ENCODE measurements around the gene FOXP4. TPM values are rescaled to one million over a fixed set of nuclear protein-coding genes. Genes with fewer than 3 reads are reported as not detected.
A peak's percentile ranks its signal among the peaks of the same experiment; 100 is the strongest.

The FOXP4 gene
- total and polyA plus RNA-seq, 4 donors = 9.1 to 36.2 (median 21.5) TPM

DNA sequence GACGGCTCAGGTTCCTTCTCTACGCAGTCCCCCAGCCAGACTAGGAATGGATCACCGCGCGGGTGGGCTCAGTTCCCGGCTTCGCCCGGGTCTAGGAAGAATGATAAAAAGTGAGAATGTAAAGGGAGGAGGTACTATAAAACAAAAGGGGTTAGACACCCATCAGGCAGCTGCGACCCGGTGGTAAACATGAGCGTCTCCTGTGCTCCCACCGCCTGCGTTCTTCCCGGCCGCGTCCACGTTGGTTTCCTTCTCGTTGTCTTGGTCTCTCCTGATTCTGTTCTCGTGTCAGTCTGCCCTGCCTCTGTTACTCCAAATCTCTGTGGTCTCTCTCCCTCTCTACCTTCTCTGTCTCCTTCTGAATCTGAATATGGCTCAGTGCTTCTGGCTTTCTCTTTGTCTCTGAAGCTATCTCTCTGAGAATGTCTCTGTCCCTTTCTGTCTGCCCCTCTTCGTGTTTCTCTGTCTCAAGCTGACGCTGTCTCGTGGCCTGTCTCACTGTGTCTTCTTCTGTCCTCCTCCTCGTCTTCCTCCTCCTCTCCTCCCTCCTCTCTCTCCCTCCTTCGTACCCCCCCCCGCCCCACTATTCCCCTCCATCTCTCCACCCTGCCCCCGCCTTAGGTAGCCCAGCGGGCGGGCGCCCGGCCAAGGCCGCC lies 41.6 kb upstream of the FOXP4 start:
- intact Hi-C loops (cut with DNase I) = loop anchor here (2.0 to 10.0 kb wide), 4 partner anchors 38 to 80 kb away; partner anchors contain the start of gene FOXP4 (in 1 of the 2)
- ATAC-seq (ENCODE audit: low FRiP score) = peak; percentile 9

GRCh38 chr6:41505122-41506049 lies 40.8 kb upstream of the FOXP4 start:
- intact Hi-C loops (cut with DNase I) = loop anchor here (2.0 to 10.0 kb wide), 3 partner anchors 37 to 81 kb away; partner anchors contain the start of gene FOXP4 (in 1 of the 2)
- DNase-seq (peak; percentile 93 to 95), ATAC-seq (ENCODE audit: low FRiP score) (peak; percentile 89)
- WGBS, 2 donors = 4% methylated on average over 55 to 57 of the region's 57 CpGs
- no peaks in the 10 kb centered on the region for H3K4me1 ChIP-seq (ENCODE audit: control insufficient read depth in 1 of 2, insufficient read depth in 2 of 2, low read length in 2 of 2)
- no peaks in the 10 kb centered on the region for H3K9me3 ChIP-seq (ENCODE audit: control insufficient read depth, low read length)
- H3K27ac ChIP-seq (ENCODE audit: low read depth in 1 of 2, low read length in 2 of 2) = peak overlapping the region in 1 of 2 donors; percentile 50
- peak overlapping the region in 1 of 2 donors; percentile 23 for H3K4me3 ChIP-seq (ENCODE audit: low read length in 2 of 2)
- no peaks in the 10 kb centered on the region for H3K27me3 ChIP-seq (ENCODE audit: control insufficient read depth in 1 of 2, insufficient read depth in 2 of 2, low read length in 1 of 2)
- no peaks in the 10 kb centered on the region for H3K36me3 ChIP-seq (ENCODE audit: control insufficient read depth in 1 of 2, insufficient read depth in 2 of 2, low read length in 1 of 2)

More for the DNA sequence above, 41.6 kb upstream of the FOXP4 start:
- H3K9me3 ChIP-seq (ENCODE audit: control insufficient read depth, low read length) = no peaks in the 10 kb centered on the region
- H3K27me3 ChIP-seq (ENCODE audit: control insufficient read depth in 1 of 2, insufficient read depth in 2 of 2, low read length in 1 of 2) = no peaks in the 10 kb centered on the region
- no peak for DNase-seq
- H3K27ac ChIP-seq (ENCODE audit: low read depth in 1 of 2, low read length in 2 of 2) = peak overlapping the region; percentile 9 to 61
- no peaks in the 10 kb centered on the region for H3K4me1 ChIP-seq (ENCODE audit: control insufficient read depth in 1 of 2, insufficient read depth in 2 of 2, low read length in 2 of 2)
- no peaks in the 10 kb centered on the region for H3K36me3 ChIP-seq (ENCODE audit: control insufficient read depth in 1 of 2, insufficient read depth in 2 of 2, low read length in 1 of 2)
- H3K4me3 ChIP-seq (ENCODE audit: low read length in 2 of 2) = peak overlapping the region in 1 of 2 donors; percentile 23
- WGBS, 2 donors = 1 to 2% methylated on average over 29 to 31 of the region's 31 CpGs

DNA sequence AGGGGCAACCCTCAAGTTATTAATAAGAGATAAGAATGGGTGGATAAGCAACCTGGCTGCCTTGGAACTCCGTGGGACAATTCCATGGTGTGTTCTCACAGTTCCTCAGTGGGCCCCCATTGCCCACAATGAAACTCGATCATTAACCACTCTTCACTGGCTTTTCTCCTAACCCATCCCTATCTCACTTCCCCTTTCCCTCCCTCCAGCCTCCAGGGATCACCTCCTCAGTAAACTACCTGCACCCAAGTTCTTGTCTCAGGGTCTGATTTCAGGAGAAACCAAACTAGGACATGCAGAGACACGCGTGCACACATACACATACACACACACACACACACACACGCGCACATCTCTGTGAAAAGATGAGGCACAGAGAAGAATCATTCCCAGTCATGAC lies 37.7 kb upstream of the FOXP4 start:
- Histone ChIP-seq H3K4me1 (ENCODE audit: control insufficient read depth in 1 of 2, insufficient read depth in 2 of 2, low read length in 2 of 2) (no peaks in the 10 kb centered on the region), H3K27ac (ENCODE audit: low read depth in 1 of 2, low read length in 2 of 2) (no peak overlapping the region), H3K4me3 (ENCODE audit: low read length in 2 of 2) (no peak overlapping the region), H3K9me3 (ENCODE audit: control insufficient read depth, low read length) (no peaks in the 10 kb centered on the region), H3K36me3 (ENCODE audit: control insufficient read depth in 1 of 2, insufficient read depth in 2 of 2, low read length in 1 of 2) (no peaks in the 10 kb centered on the region), H3K27me3 (ENCODE audit: control insufficient read depth in 1 of 2, insufficient read depth in 2 of 2, low read length in 1 of 2) (no peaks in the 10 kb centered on the region)
- intact Hi-C loops (cut with DNase I) = loop anchor here in 1 of 2 donors (5.0 to 10.0 kb wide), 2 partner anchors 34 to 84 kb away; no protein-coding TSS in a partner anchor
- ATAC-seq (ENCODE audit: low FRiP score) (no peak), DNase-seq (no peak)
- WGBS, 2 donors = 89 to 95% methylated on average over 6 of the region's 6 CpGs

GRCh38 chr6:41509580-41509979 lies 36.6 kb upstream of the FOXP4 start:
- H3K4me1 ChIP-seq (ENCODE audit: control insufficient read depth in 1 of 2, insufficient read depth in 2 of 2, low read length in 2 of 2) = no peaks in the 10 kb centered on the region
- H3K27me3 ChIP-seq (ENCODE audit: control insufficient read depth in 1 of 2, insufficient read depth in 2 of 2, low read length in 1 of 2) = no peaks in the 10 kb centered on the region
- no peak overlapping the region for H3K4me3 ChIP-seq (ENCODE audit: low read length in 2 of 2)
- H3K36me3 ChIP-seq (ENCODE audit: control insufficient read depth in 1 of 2, insufficient read depth in 2 of 2, low read length in 1 of 2) = no peaks in the 10 kb centered on the region
- no peak overlapping the region for H3K27ac ChIP-seq (ENCODE audit: low read depth in 1 of 2, low read length in 2 of 2)
- ATAC-seq (ENCODE audit: low FRiP score) = no peak
- no peaks in the 10 kb centered on the region for H3K9me3 ChIP-seq (ENCODE audit: control insufficient read depth, low read length)
- WGBS, 2 donors = 88 to 94% methylated on average over 5 of the region's 5 CpGs
- intact Hi-C loops (cut with DNase I) = loop anchor here in 1 of 2 donors (5.0 to 10.0 kb wide), 2 partner anchors 33 to 85 kb away; no protein-coding TSS in a partner anchor
- DNase-seq = no peak

DNA sequence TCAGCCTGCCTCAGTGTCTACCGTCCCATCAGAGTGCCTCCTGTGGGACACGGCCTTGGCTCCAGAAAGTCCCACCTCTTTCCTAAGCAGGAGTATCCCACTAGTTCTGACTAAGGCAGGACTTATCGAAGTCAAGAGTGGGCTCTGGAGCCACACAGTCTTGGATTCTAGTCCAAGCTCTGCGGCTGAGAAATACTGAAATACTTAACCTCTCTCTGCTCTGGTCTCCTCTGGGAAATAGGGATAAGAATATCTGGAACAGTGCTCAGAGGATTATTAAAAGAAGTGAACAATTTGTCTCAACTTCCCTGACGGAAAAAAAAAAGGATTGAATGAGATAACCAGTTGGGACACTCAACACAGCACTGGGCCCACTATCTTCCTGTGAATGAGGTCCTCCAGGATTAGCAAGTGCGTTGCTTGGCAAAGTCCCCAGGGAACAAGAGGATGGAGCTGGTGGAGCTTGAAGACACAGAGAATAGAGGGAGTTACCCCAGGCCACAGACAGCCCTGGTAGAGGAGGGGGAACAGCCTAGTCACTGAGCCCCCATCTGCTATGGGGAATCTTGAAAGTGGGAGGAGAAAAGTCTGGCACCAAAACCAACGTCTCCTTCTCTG lies 34.6 kb upstream of the FOXP4 start:
- Histone ChIP-seq H3K4me3 (ENCODE audit: low read length in 2 of 2) (no peak overlapping the region), H3K27ac (ENCODE audit: low read depth in 1 of 2, low read length in 2 of 2) (no peak overlapping the region), H3K27me3 (ENCODE audit: control insufficient read depth in 1 of 2, insufficient read depth in 2 of 2, low read length in 1 of 2) (no peaks in the 10 kb centered on the region), H3K9me3 (ENCODE audit: control insufficient read depth, low read length) (no peaks in the 10 kb centered on the region), H3K4me1 (ENCODE audit: control insufficient read depth in 1 of 2, insufficient read depth in 2 of 2, low read length in 2 of 2) (no peaks in the 10 kb centered on the region), H3K36me3 (ENCODE audit: control insufficient read depth in 1 of 2, insufficient read depth in 2 of 2, low read length in 1 of 2) (no peaks in the 10 kb centered on the region)
- no peak for ATAC-seq (ENCODE audit: low FRiP score)
- 94 to 98% methylated on average over 7 of the region's 7 CpGs for WGBS, 2 donors
- intact Hi-C loops (cut with DNase I) = no loop called here
- DNase-seq = no peak

GRCh38 chr6:41512146-41512701 lies 34.0 kb upstream of the FOXP4 start:
- ATAC-seq (ENCODE audit: low FRiP score) = no peak
- WGBS, 2 donors = 90 to 92% methylated on average over 6 of the region's 6 CpGs
- Histone ChIP-seq H3K4me1 (ENCODE audit: control insufficient read depth in 1 of 2, insufficient read depth in 2 of 2, low read length in 2 of 2) (no peaks in the 10 kb centered on the region), H3K27ac (ENCODE audit: low read depth in 1 of 2, low read length in 2 of 2) (no peak overlapping the region), H3K4me3 (ENCODE audit: low read length in 2 of 2) (no peak overlapping the region), H3K27me3 (ENCODE audit: control insufficient read depth in 1 of 2, insufficient read depth in 2 of 2, low read length in 1 of 2) (no peaks in the 10 kb centered on the region), H3K9me3 (ENCODE audit: control insufficient read depth, low read length) (no peaks in the 10 kb centered on the region), H3K36me3 (ENCODE audit: control insufficient read depth in 1 of 2, insufficient read depth in 2 of 2, low read length in 1 of 2) (no peaks in the 10 kb centered on the region)
- no peak for DNase-seq
- intact Hi-C loops (cut with DNase I) = no loop called here

GRCh38 chr6:41515995-41516394 lies 30.2 kb upstream of the FOXP4 start:
- H3K9me3 ChIP-seq (ENCODE audit: control insufficient read depth, low read length) = no peaks in the 10 kb centered on the region
- no peaks in the 10 kb centered on the region for H3K4me1 ChIP-seq (ENCODE audit: control insufficient read depth in 1 of 2, insufficient read depth in 2 of 2, low read length in 2 of 2)
- DNase-seq = no peak
- no peak for ATAC-seq (ENCODE audit: low FRiP score)
- H3K27me3 ChIP-seq (ENCODE audit: control insufficient read depth in 1 of 2, insufficient read depth in 2 of 2, low read length in 1 of 2) = no peaks in the 10 kb centered on the region
- WGBS, 2 donors = 96 to 97% methylated on average over 6 of the region's 6 CpGs
- intact Hi-C loops (cut with DNase I) = no loop called here
- no peak overlapping the region for H3K27ac ChIP-seq (ENCODE audit: low read depth in 1 of 2, low read length in 2 of 2)
- no peak overlapping the region for H3K4me3 ChIP-seq (ENCODE audit: low read length in 2 of 2)
- no peaks in the 10 kb centered on the region for H3K36me3 ChIP-seq (ENCODE audit: control insufficient read depth in 1 of 2, insufficient read depth in 2 of 2, low read length in 1 of 2)

DNA sequence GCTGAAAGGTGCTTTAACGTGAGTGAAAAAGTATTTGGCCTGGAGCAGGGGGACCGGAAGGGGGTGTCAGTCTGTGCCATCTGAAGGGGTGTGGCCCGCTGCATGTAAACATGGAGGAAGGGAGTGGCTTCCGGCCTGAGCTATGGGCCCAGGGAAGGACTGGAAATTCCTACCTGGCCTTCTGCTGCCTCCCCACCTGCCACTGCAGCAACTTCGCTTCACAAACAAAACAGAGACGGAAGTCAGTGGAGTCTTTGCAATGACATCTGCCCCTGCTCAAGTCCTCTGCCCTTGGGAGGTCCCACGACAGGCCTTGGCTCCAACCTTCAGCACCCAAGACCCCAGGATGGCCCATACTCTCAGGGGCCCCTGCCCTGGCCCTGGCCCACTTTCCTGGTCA lies 28.1 kb upstream of the FOXP4 start:
- H3K4me3 ChIP-seq (ENCODE audit: low read length in 2 of 2) = no peak overlapping the region
- intact Hi-C loops (cut with DNase I) = no loop called here
- no peaks in the 10 kb centered on the region for H3K36me3 ChIP-seq (ENCODE audit: control insufficient read depth in 1 of 2, insufficient read depth in 2 of 2, low read length in 1 of 2)
- H3K4me1 ChIP-seq (ENCODE audit: control insufficient read depth in 1 of 2, insufficient read depth in 2 of 2, low read length in 2 of 2) = no peaks in the 10 kb centered on the region
- H3K9me3 ChIP-seq (ENCODE audit: control insufficient read depth, low read length) = no peaks in the 10 kb centered on the region
- ATAC-seq (ENCODE audit: low FRiP score) (no peak), DNase-seq (no peak)
- no peaks in the 10 kb centered on the region for H3K27me3 ChIP-seq (ENCODE audit: control insufficient read depth in 1 of 2, insufficient read depth in 2 of 2, low read length in 1 of 2)
- H3K27ac ChIP-seq (ENCODE audit: low read depth in 1 of 2, low read length in 2 of 2) = no peak overlapping the region
- 88 to 96% methylated on average over 7 of the region's 7 CpGs for WGBS, 2 donors
